Measurements from ENCODE around the gene FASTKD1.
"Not testable (repeated sequence)": the region's sequence is repeated elsewhere in the genome, so short reads cannot be mapped to it uniquely, and the experiment has no call there.

Gene FASTKD1

DNA sequence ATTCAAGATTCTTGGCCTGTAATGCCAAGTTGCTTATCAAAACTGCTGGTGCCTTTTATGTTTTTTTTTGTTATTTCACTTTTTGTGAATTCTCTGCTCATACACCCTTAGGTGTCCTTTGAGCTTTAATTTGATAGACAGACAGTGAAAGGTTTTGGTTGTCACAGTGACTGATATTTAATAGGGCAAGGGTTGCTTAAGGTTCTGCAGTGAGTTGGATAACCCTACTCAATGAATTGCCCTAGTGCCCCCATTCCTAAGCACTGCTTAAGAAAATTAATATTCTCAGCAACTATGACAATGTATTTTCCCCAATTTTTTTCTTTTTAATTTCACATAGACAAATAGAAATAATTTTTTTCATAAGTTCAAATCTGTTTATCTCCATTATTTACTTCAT is 25.9 kb upstream of the FASTKD1 start:
- Histone ChIP-seq H3K79me2 (ENCODE audit: insufficient read depth, low read length) (peaks cover 93% of the 10 kb centered on the region), H3K4me1 (ENCODE audit: insufficient read depth, low read length, poor library complexity, severe bottlenecking) (no peaks in the 10 kb centered on the region), H3K36me3 (ENCODE audit: insufficient read depth, low read length) (peaks cover 7% of the 10 kb centered on the region; the same call in 1 of the 2 replicates), H3K4me2 (ENCODE audit: low read depth, low read length, poor library complexity, severe bottlenecking) (no peak overlapping the region), H3K9me2 (replicated peaks; ENCODE audit: low read depth, low read length) (no peaks in the 10 kb centered on the region), H2AFZ (ENCODE audit: low read length) (no peak overlapping the region), H3K27me3 (ENCODE audit: insufficient read depth, low read length, poor library complexity, severe bottlenecking) (no peaks in the 10 kb centered on the region), H3K4me3 (ENCODE audit: low read length, poor library complexity, severe bottlenecking) (no peak overlapping the region), H3K9me3 (ENCODE audit: insufficient read depth, low read depth, low read length) (no peaks in the 10 kb centered on the region), H3F3A (ENCODE audit: low read depth) (no peaks in the 10 kb centered on the region), H3K9ac (ENCODE audit: low read depth, low read length, poor library complexity, severe bottlenecking) (no peak overlapping the region), H4K20me1 (ENCODE audit: insufficient read depth, low read length, poor library complexity, severe bottlenecking) (peaks cover 81% of the 10 kb centered on the region)
- TF ChIP-seq EZH2phosphoT487 (IDR thresholded peaks at IDR 0.05; ENCODE audit: borderline replicate concordance) = no peak
- TF ChIP-seq, protein P1, sequence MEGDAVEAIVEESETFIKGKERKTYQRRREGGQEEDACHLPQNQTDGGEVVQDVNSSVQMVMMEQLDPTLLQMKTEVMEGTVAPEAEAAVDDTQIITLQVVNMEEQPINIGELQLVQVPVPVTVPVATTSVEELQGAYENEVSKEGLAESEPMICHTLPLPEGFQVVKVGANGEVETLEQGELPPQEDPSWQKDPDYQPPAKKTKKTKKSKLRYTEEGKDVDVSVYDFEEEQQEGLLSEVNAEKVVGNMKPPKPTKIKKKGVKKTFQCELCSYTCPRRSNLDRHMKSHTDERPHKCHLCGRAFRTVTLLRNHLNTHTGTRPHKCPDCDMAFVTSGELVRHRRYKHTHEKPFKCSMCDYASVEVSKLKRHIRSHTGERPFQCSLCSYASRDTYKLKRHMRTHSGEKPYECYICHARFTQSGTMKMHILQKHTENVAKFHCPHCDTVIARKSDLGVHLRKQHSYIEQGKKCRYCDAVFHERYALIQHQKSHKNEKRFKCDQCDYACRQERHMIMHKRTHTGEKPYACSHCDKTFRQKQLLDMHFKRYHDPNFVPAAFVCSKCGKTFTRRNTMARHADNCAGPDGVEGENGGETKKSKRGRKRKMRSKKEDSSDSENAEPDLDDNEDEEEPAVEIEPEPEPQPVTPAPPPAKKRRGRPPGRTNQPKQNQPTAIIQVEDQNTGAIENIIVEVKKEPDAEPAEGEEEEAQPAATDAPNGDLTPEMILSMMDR (conservative IDR thresholded peaks at IDR 0.05; ENCODE audit: low read length) = no peak

DNA sequence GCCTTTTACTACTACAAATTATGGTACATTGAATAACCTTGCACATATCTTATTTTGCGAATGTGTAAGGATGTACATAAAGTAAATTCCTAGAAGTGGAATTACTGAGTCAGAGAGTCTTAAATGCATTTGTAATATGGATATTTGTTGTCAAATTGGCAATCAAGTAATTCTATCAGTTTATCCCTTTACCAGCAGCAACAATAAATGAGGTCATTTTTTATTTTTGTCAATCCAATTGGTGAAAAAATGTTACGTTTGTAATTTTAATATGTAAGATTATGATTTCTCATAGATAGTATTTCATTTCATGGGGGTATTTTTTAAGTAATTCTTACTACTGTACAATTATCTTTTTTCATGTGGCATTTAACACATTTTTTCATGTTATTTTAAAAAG is 25.3 kb upstream of the FASTKD1 start:
- H3K4me3 ChIP-seq (ENCODE audit: low read length, poor library complexity, severe bottlenecking) = no peak overlapping the region
- H3K4me2 ChIP-seq (ENCODE audit: low read depth, low read length, poor library complexity, severe bottlenecking) = no peak overlapping the region
- H3K36me3 ChIP-seq (ENCODE audit: insufficient read depth, low read length) = peaks cover 1% of the 10 kb centered on the region; the same call in 1 of the 2 replicates
- H4K20me1 ChIP-seq (ENCODE audit: insufficient read depth, low read length, poor library complexity, severe bottlenecking) = peaks cover 82% of the 10 kb centered on the region
- no peak overlapping the region for H3K9ac ChIP-seq (ENCODE audit: low read depth, low read length, poor library complexity, severe bottlenecking)
- H3K27me3 ChIP-seq (ENCODE audit: insufficient read depth, low read length, poor library complexity, severe bottlenecking) = no peaks in the 10 kb centered on the region
- no peak overlapping the region for H2AFZ ChIP-seq (ENCODE audit: low read length)
- peaks cover 93% of the 10 kb centered on the region for H3K79me2 ChIP-seq (ENCODE audit: insufficient read depth, low read length)
- TF ChIP-seq EZH2phosphoT487 (IDR thresholded peaks at IDR 0.05; ENCODE audit: borderline replicate concordance) = no peak
- TF ChIP-seq, protein P1 (conservative IDR thresholded peaks at IDR 0.05; ENCODE audit: low read length) = no peak
- no peaks in the 10 kb centered on the region for H3K9me3 ChIP-seq (ENCODE audit: insufficient read depth, low read depth, low read length)
- no peaks in the 10 kb centered on the region for H3K9me2 ChIP-seq (replicated peaks; ENCODE audit: low read depth, low read length)
- no peaks in the 10 kb centered on the region for H3K4me1 ChIP-seq (ENCODE audit: insufficient read depth, low read length, poor library complexity, severe bottlenecking)
- H3F3A ChIP-seq (ENCODE audit: low read depth) = no peaks in the 10 kb centered on the region

DNA sequence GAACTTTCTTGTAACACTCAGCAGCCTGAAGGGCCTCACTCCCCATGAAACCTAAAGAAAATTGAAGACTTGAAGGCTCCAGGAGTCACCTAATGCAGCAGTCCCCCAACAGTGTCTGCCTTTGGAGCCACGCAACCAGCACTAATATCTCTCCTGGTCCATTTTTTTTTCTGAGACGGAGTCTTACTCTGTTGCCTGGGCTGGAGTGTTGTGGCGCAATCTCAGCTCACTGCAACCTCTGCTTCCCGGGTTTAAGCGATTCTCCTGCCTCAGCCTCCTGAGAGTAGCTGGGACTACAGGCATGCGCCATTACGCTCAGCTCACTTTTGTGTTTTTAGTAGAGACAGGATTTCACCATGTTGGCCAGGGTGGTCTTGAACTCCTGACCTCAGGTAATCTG is 22.9 kb upstream of the FASTKD1 start:
- not testable (repeated sequence) for H3K4me1 ChIP-seq (ENCODE audit: insufficient read depth, low read length, poor library complexity, severe bottlenecking); H3K9ac ChIP-seq (ENCODE audit: low read depth, low read length, poor library complexity, severe bottlenecking)

DNA sequence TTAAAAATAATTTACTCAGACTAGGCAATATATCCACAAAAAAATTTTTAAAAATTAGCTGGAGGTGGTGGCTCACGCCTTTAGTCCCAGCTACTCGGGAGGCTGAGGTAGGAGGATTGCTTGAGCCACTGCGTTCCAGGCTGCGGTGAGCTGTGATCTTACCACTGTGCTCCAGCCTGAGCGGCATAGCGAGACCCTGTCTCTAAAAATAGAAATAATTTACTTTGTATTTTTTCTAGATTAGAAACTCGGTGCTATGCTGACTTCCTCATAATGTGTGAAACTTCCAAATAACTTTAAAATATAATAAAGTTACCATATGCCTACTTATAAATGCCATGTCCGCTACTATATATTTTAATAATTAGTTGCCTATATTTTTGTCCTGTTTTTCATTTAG is 17.1 kb upstream of the FASTKD1 start:
- peaks cover 99% of the 10 kb centered on the region for H3K79me2 ChIP-seq (ENCODE audit: insufficient read depth, low read length)
- H3K9me3 ChIP-seq (ENCODE audit: insufficient read depth, low read depth, low read length) = no peaks in the 10 kb centered on the region

More for the DNA sequence above, 22.9 kb upstream of the FASTKD1 start:
- H3K36me3 ChIP-seq (ENCODE audit: insufficient read depth, low read length); H3K9me2 ChIP-seq (replicated peaks; ENCODE audit: low read depth, low read length); H3K9me3 ChIP-seq (ENCODE audit: insufficient read depth, low read depth, low read length); H3K4me2 ChIP-seq (ENCODE audit: low read depth, low read length, poor library complexity, severe bottlenecking); H3K4me3 ChIP-seq (ENCODE audit: low read length, poor library complexity, severe bottlenecking); H3K27me3 ChIP-seq (ENCODE audit: insufficient read depth, low read length, poor library complexity, severe bottlenecking); H2AFZ ChIP-seq (ENCODE audit: low read length); H3F3A ChIP-seq (ENCODE audit: low read depth): not testable (repeated sequence)
- Histone ChIP-seq H4K20me1 (ENCODE audit: insufficient read depth, low read length, poor library complexity, severe bottlenecking) (peaks cover 80% of the 10 kb centered on the region), H3K79me2 (ENCODE audit: insufficient read depth, low read length) (peaks cover 96% of the 10 kb centered on the region)

More for the DNA sequence above, 17.1 kb upstream of the FASTKD1 start:
- Histone ChIP-seq H3K4me3 (ENCODE audit: low read length, poor library complexity, severe bottlenecking) (peak overlapping the region; percentile 32), H3K9ac (ENCODE audit: low read depth, low read length, poor library complexity, severe bottlenecking) (no peak overlapping the region), H3K9me2 (replicated peaks; ENCODE audit: low read depth, low read length) (no peaks in the 10 kb centered on the region), H3K4me2 (ENCODE audit: low read depth, low read length, poor library complexity, severe bottlenecking) (peak overlapping the region; percentile 82), H3F3A (ENCODE audit: low read depth) (0 out of 2 replicates have a peak, but pooled peaks cover 2% of the 10 kb centered on the region), H4K20me1 (ENCODE audit: insufficient read depth, low read length, poor library complexity, severe bottlenecking) (peaks cover 77% of the 10 kb centered on the region), H3K4me1 (ENCODE audit: insufficient read depth, low read length, poor library complexity, severe bottlenecking) (peaks cover 27% of the 10 kb centered on the region), H2AFZ (ENCODE audit: low read length) (no peak overlapping the region), H3K27me3 (ENCODE audit: insufficient read depth, low read length, poor library complexity, severe bottlenecking) (no peaks in the 10 kb centered on the region), H3K36me3 (ENCODE audit: insufficient read depth, low read length) (no peaks in the 10 kb centered on the region)
- TF ChIP-seq, protein P1 (conservative IDR thresholded peaks at IDR 0.05; ENCODE audit: low read length) = no peak
- no peak for TF ChIP-seq EZH2phosphoT487 (IDR thresholded peaks at IDR 0.05; ENCODE audit: borderline replicate concordance)
